ENCODE data around the gene ZFP57. TPM values are rescaled to one million over a fixed set of nuclear protein-coding genes. Genes with fewer than 3 reads are reported as not detected.
A peak's percentile ranks its signal among the peaks of the same experiment; 100 is the strongest.

The ZFP57 gene
- total RNA-seq, 4 donors from 2014 or later = 0.76 TPM; not detected in 3

DNA sequence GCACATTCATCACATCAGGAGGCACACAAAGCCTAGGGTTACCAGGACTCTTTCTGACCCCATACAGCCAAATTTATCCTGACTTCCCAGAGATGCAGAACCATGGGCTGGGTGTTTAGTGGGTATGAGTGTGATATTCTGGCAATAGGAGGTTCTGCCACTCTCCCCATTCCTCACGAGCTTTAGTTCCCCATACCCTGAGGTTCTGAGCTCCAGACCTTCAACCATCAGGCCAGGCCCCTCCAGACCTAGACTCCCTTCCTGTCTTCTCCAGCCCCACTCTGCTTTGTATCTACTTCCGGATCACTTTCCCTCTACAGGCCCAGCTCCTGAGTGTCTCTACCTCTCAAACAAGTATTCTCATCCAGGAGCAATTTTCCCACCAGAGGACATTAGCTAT is 46.7 kb upstream of the ZFP57 start:
- Histone ChIP-seq H3K27ac (no peak overlapping the region), H3K4me3 (no peak overlapping the region), H3K9me3 (no peaks in the 10 kb centered on the region), H3K27me3 (no peaks in the 10 kb centered on the region), H3K4me1 (peaks cover 22% of the 10 kb centered on the region), H3K36me3 (peaks cover 18% of the 10 kb centered on the region)
- 41% methylated on average over 2 of the region's 2 CpGs for WGBS
- no peak for DNase-seq (ENCODE audit: low spot score in 2 of 2)
- no peak for TF ChIP-seq EP300 (IDR thresholded peaks at IDR 0.05)
- no peak for TF ChIP-seq POLR2A (IDR thresholded peaks at IDR 0.05)
- TF ChIP-seq, protein P1, sequence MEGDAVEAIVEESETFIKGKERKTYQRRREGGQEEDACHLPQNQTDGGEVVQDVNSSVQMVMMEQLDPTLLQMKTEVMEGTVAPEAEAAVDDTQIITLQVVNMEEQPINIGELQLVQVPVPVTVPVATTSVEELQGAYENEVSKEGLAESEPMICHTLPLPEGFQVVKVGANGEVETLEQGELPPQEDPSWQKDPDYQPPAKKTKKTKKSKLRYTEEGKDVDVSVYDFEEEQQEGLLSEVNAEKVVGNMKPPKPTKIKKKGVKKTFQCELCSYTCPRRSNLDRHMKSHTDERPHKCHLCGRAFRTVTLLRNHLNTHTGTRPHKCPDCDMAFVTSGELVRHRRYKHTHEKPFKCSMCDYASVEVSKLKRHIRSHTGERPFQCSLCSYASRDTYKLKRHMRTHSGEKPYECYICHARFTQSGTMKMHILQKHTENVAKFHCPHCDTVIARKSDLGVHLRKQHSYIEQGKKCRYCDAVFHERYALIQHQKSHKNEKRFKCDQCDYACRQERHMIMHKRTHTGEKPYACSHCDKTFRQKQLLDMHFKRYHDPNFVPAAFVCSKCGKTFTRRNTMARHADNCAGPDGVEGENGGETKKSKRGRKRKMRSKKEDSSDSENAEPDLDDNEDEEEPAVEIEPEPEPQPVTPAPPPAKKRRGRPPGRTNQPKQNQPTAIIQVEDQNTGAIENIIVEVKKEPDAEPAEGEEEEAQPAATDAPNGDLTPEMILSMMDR (IDR thresholded peaks at IDR 0.05) = no peak
- no peak for TF ChIP-seq POLR2AphosphoS5 (IDR thresholded peaks at IDR 0.05)

DNA sequence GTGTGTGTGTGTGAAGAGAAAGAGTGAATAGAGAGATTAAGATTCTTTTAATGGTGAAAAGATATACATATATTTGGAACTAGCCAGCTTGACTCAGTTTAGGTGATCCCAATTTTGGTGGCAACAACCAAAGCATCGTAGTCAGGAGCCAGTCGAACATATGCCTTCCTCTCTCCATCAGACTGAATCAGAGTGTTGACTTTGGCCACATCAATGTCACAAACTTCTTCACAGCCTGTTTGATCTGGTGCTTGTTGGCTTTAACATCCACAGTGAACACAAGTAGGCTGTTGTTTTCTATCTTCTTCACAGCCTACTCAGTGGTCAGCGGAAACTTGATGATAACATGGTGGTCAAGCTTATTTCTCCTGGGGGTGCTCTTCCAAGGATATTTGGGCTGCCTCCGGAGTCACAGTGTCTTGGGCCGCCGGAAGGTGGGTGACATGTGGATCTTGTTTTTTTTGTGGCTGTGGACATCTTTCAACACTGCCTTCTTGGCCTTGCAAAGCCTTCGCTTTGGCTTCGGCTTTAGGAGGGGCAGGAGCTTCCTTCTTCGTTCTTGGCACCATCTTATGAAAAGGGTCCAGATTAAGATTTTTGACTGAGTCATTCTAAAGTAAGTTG is 45.7 kb upstream of the ZFP57 start:
- WGBS = 92% methylated on average over 9 of the region's 9 CpGs
- Histone ChIP-seq H3K4me1 (peaks cover 22% of the 10 kb centered on the region), H3K4me3 (no peak overlapping the region), H3K36me3 (peaks cover 18% of the 10 kb centered on the region), H3K27ac (no peak overlapping the region), H3K9me3 (no peaks in the 10 kb centered on the region), H3K27me3 (no peaks in the 10 kb centered on the region)
- TF ChIP-seq, protein P1 (IDR thresholded peaks at IDR 0.05) = no peak
- no peak for TF ChIP-seq POLR2AphosphoS5 (IDR thresholded peaks at IDR 0.05)
- TF ChIP-seq EP300 (IDR thresholded peaks at IDR 0.05) = no peak
- no peak for TF ChIP-seq POLR2A (IDR thresholded peaks at IDR 0.05)
- DNase-seq (ENCODE audit: low spot score in 2 of 2) = no peak

DNA sequence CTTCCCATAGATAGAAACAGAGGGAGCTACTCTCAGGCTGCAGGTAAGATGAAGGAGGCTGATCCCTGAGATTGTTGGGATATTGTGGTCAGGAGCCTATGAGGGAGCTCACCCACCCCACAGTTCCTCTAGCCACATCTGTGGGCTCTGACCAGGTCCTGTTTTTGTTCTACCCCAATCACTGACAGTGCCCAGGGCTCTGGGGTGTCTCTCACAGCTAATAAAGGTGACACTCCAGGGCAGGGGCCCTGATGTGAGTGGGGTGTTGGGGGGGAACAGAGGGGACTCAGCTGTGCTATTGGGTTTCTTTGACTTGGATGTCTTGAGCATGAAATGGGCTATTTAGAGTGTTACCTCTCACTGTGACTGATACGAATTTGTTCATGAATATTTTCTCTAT is 45.0 kb upstream of the ZFP57 start:
- no peak for DNase-seq (ENCODE audit: low spot score in 2 of 2)
- no peak overlapping the region for H3K27ac ChIP-seq
- no peaks in the 10 kb centered on the region for H3K27me3 ChIP-seq
- TF ChIP-seq EP300 (IDR thresholded peaks at IDR 0.05) = no peak
- no peak for TF ChIP-seq POLR2A (IDR thresholded peaks at IDR 0.05)
- TF ChIP-seq, protein P1 (IDR thresholded peaks at IDR 0.05) = no peak
- TF ChIP-seq POLR2AphosphoS5 (IDR thresholded peaks at IDR 0.05) = no peak
- no peak overlapping the region for H3K4me3 ChIP-seq
- H3K9me3 ChIP-seq = no peaks in the 10 kb centered on the region
- H3K4me1 ChIP-seq = peaks cover 22% of the 10 kb centered on the region
- 74% methylated on average over 1 of the region's 1 CpG for WGBS
- peaks cover 18% of the 10 kb centered on the region for H3K36me3 ChIP-seq

DNA sequence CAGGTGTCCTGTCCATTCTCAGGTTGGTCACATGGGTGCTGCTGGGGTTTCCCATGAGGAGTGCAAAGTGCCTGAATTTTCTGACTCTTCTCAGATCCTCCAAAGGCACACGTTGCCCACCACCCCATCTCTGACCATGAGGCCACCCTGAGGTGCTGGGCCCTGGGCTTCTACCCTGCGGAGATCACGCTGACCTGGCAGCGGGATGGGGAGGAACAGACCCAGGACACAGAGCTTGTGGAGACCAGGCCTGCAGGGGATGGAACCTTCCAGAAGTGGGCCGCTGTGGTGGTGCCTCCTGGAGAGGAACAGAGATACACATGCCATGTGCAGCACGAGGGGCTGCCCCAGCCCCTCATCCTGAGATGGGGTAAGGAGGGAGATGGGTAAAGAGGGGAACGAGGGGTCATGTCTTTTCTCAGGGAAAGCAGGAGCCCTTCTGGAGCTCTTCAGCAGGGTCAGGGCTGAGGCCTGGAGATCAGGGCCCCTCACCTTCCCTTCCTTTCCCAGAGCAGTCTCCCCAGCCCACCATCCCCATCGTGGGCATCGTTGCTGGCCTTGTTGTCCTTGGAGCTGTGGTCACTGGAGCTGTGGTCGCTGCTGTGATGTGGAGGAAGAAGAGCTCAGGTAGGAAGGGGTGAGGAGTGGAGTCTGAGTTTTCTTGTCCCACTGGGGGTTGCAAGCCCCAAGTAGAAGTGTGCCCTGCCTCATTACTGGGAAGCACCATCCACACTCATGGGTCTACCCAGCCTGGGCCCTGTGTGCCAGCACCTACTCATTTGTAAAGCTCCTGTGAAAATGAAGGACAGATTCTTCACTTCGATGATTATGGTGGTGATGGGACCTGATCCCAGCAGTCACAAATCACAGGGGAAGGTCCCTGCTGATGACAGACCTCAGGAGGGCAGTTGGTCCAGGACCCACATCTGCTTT is 44.3 kb upstream of the ZFP57 start:
- no peaks in the 10 kb centered on the region for H3K27me3 ChIP-seq
- WGBS = 68% methylated on average over 6 of the region's 11 CpGs
- H3K4me1 ChIP-seq = peaks cover 22% of the 10 kb centered on the region
- no peak for DNase-seq (ENCODE audit: low spot score in 2 of 2)
- H3K36me3 ChIP-seq = peaks cover 18% of the 10 kb centered on the region
- no peak overlapping the region for H3K27ac ChIP-seq
- H3K4me3 ChIP-seq = peak overlapping the region; percentile 75
- H3K9me3 ChIP-seq = no peaks in the 10 kb centered on the region
- TF ChIP-seq EP300 (IDR thresholded peaks at IDR 0.05) = no peak
- TF ChIP-seq POLR2A (IDR thresholded peaks at IDR 0.05) = no peak
- no peak for TF ChIP-seq POLR2AphosphoS5 (IDR thresholded peaks at IDR 0.05)

DNA sequence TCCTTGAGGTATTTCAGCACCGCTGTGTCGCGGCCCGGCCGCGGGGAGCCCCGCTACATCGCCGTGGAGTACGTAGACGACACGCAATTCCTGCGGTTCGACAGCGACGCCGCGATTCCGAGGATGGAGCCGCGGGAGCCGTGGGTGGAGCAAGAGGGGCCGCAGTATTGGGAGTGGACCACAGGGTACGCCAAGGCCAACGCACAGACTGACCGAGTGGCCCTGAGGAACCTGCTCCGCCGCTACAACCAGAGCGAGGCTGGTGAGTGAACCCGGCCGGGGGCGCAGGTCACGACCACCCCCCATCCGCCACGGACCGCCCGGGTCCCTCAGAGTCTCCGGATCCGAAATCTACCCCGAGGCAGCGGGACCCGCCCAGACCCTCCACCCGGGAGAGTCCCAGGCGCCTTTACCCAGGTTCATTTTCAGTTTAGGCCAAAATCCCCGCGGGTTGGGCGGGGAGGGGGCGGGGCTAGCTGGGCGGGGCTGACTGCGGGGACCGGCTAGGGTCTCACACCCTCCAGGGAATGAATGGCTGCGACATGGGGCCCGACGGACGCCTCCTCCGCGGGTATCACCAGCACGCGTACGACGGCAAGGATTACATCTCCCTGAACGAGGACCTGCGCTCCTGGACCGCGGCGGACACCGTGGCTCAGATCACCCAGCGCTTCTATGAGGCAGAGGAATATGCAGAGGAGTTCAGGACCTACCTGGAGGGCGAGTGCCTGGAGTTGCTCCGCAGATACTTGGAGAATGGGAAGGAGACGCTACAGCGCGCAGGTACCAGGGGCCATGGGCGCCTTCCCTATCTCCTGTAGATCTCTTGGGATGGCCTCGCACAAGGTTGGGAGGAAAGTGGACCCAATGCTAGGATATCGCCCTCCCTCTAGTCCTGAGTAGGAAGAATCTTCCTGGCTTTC is 43.0 kb upstream of the ZFP57 start:
- WGBS = 28% methylated on average over 23 of the region's 76 CpGs
- peak in 1 of 2 donors; percentile 78 for DNase-seq (ENCODE audit: low spot score in 2 of 2)
- TF ChIP-seq EP300 (IDR thresholded peaks at IDR 0.05) (no peak), POLR2A (IDR thresholded peaks at IDR 0.05) (no peak), POLR2AphosphoS5 (IDR thresholded peaks at IDR 0.05) (no peak)
- TF ChIP-seq, protein P1 (IDR thresholded peaks at IDR 0.05) = no peak
- Histone ChIP-seq H3K27ac (peak overlapping the region; percentile 85), H3K27me3 (no peaks in the 10 kb centered on the region), H3K4me3 (peak overlapping the region; percentile 75), H3K4me1 (peaks cover 22% of the 10 kb centered on the region), H3K9me3 (no peaks in the 10 kb centered on the region), H3K36me3 (peaks cover 18% of the 10 kb centered on the region)

Data from suprapubic skin (tissue), 4 donors.